Measurements from ENCODE around the gene MGMT.

DNA sequence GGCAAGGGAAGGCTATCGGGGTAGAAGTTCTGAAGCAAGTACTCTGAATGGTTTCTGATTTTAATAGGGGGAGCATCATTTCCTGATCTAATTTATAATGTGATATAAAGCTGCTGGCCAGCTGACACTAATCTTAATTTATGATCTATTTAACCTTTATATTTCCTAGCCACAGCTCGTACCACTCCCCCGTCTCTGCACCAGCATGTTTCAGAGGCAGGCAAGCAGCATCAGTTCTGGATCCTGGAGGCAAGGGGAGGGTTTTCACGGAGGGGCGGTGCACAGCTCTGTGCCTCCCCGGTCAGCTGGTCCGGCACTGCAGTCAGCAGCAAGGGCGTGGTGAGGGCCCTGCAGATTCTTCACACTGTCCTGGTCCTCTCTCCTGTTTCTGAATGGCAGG lies 30.0 kb downstream of the MGMT start:
- no peak for TF ChIP-seq CTCF (conservative IDR thresholded peaks at IDR 0.05 in 1 of 2, IDR thresholded peaks at IDR 0.05 in 1 of 2; ENCODE audit: low read depth in 1 of 2, low read length in 2 of 2)
- no peak for TF ChIP-seq EZH2 (IDR thresholded peaks at IDR 0.05; ENCODE audit: low read length, missing control alignments)

Measured in fibroblast of lung (primary cell).